Measurements from ENCODE around the gene FDX2. TPM values are rescaled to one million over a fixed set of nuclear protein-coding genes. Genes with fewer than 3 reads are reported as not detected.

The FDX2 gene
- total RNA-seq (2021) (26.2 to 27.0 TPM (median 26.6 TPM) in 3 replicates), Bru-seq, nascent RNA (percentile 59 among the genes with signal in this experiment)
- long read RNA-seq, experiment 1, transcript FDX2-202 (5 exons, 1,012 nt), result major isoform, 39 of 60 reads
- long read RNA-seq, experiment 1, transcript FDX2-203 (4 exons, 635 nt), result minor isoform, 7 of 60 reads
- long read RNA-seq, experiment 1, partial matches to known transcripts, result 11 of 60 reads
- long read RNA-seq, experiment 1, other reads (novel, unspliced or antisense), result 1 of 60 reads
- long read RNA-seq, experiment 2, transcript FDX2-202 (5 exons, 1,012 nt), result major isoform, 14 of 25 reads
- long read RNA-seq, experiment 2, transcript FDX2-203 (4 exons, 635 nt), result minor isoform, 7 of 25 reads
- long read RNA-seq, experiment 2, partial matches to known transcripts, result 0 of 25 reads
- long read RNA-seq, experiment 2, other reads (novel, unspliced or antisense), result 3 of 25 reads
- long read RNA-seq, experiment 3, transcript FDX2-203 (4 exons, 635 nt), result minor isoform, 7 of 82 reads
- long read RNA-seq, experiment 3, transcript FDX2-202 (5 exons, 1,012 nt), result major isoform, 66 of 82 reads
- long read RNA-seq, experiment 3, partial matches to known transcripts, result 1 of 82 reads
- long read RNA-seq, experiment 3, other reads (novel, unspliced or antisense), result 5 of 82 reads

DNA sequence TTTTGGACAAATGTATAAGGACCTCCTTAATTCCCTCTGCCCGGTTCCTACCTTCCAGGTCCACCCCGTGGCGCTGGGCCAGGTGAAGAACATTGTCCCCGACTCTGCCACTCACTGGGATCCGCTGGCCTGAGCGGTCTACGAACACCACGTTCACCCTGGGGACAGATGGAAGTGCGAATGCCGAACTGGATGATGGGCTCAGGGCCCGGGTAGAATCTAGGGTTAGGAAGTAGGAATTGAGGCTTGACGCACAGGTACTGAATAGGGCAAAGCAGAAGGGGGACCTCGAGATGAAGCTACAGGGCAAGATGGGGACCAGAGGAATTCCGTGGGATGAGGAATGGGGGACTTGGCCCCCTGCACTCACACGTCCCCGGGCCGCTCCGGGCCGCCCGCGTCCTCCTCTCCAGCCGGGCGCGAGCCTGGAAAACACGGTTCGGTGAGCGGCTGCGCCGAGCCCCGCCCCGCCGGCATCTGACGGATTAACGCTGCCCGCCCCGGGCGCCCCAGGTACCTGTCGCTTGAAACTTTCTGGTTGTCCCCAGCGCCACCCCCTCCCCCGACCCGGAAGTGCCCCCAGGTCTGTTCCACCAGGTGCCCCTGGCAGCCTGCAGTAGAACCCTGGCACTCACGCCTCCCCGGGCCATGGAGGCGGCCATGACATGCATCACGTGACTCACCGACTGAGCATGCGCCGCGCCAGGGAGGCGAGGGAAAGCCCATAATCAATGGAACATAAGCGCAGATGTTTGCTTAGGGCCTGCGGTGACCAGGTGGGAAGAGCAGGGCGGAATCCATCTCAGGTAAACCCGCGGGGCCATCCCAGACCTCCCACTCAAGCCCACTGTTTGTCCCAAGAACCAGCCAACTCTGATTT is at the start of gene FDX2:
Gene FDX2 (minus strand): TSS at position 681 of the 880 bp plus-strand sequence. CDS start 19 bp downstream, at position 662.
- peak within 1 kb of the TSS; percentile 92 for H3K4me3 Mint-ChIP-seq
- TF ChIP-seq USF1 (CRISPR knock-in tag; IDR thresholded peaks at IDR 0.05) (peak; percentile 98), ZNF416 (CRISPR knock-in tag; IDR thresholded peaks at IDR 0.05) (peak; percentile 60; the same call in 1 of the 2 replicates), JUN (CRISPR knock-in tag; IDR thresholded peaks at IDR 0.05) (no peak), MAX (CRISPR knock-in tag; IDR thresholded peaks at IDR 0.05) (peak; percentile 70), USF2 (CRISPR knock-in tag; IDR thresholded peaks at IDR 0.05) (peak; percentile 98), HMGXB4 (CRISPR knock-in tag; IDR thresholded peaks at IDR 0.05) (peak; percentile 78), SOX15 (CRISPR knock-in tag; IDR thresholded peaks at IDR 0.05) (no peak), PRRX2 (CRISPR knock-in tag; IDR thresholded peaks at IDR 0.05) (0 out of 2 replicates have a peak, but pooled peaks have one; percentile 23), SP1 (CRISPR knock-in tag; conservative IDR thresholded peaks at IDR 0.05) (peak; percentile 60; the same call in 1 of the 2 replicates), ZMAT4 (CRISPR knock-in tag; IDR thresholded peaks at IDR 0.05) (no peak), FOXK1 (CRISPR knock-in tag; IDR thresholded peaks at IDR 0.05) (peak; percentile 62; the same call in 1 of the 2 replicates), GABPB1 (CRISPR knock-in tag; IDR thresholded peaks at IDR 0.05) (peak; percentile 12; the same call in 1 of the 2 replicates), FOXP1 (CRISPR knock-in tag; IDR thresholded peaks at IDR 0.05; ENCODE audit: borderline replicate concordance) (0 out of 2 replicates have a peak, but pooled peaks have one; percentile 12)
- TF ChIP-seq, protein P1, sequence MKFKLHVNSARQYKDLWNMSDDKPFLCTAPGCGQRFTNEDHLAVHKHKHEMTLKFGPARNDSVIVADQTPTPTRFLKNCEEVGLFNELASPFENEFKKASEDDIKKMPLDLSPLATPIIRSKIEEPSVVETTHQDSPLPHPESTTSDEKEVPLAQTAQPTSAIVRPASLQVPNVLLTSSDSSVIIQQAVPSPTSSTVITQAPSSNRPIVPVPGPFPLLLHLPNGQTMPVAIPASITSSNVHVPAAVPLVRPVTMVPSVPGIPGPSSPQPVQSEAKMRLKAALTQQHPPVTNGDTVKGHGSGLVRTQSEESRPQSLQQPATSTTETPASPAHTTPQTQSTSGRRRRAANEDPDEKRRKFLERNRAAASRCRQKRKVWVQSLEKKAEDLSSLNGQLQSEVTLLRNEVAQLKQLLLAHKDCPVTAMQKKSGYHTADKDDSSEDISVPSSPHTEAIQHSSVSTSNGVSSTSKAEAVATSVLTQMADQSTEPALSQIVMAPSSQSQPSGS (CRISPR knock-in tag; IDR thresholded peaks at IDR 0.05; ENCODE audit: borderline replicate concordance, low read depth), result no peak
- TF ChIP-seq, protein P2, sequence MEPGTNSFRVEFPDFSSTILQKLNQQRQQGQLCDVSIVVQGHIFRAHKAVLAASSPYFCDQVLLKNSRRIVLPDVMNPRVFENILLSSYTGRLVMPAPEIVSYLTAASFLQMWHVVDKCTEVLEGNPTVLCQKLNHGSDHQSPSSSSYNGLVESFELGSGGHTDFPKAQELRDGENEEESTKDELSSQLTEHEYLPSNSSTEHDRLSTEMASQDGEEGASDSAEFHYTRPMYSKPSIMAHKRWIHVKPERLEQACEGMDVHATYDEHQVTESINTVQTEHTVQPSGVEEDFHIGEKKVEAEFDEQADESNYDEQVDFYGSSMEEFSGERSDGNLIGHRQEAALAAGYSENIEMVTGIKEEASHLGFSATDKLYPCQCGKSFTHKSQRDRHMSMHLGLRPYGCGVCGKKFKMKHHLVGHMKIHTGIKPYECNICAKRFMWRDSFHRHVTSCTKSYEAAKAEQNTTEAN (CRISPR knock-in tag; IDR thresholded peaks at IDR 0.05), result no peak
- TF ChIP-seq, protein P3, sequence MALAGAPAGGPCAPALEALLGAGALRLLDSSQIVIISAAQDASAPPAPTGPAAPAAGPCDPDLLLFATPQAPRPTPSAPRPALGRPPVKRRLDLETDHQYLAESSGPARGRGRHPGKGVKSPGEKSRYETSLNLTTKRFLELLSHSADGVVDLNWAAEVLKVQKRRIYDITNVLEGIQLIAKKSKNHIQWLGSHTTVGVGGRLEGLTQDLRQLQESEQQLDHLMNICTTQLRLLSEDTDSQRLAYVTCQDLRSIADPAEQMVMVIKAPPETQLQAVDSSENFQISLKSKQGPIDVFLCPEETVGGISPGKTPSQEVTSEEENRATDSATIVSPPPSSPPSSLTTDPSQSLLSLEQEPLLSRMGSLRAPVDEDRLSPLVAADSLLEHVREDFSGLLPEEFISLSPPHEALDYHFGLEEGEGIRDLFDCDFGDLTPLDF (CRISPR knock-in tag; IDR thresholded peaks at IDR 0.05), result no peak
- TF ChIP-seq, protein P4, sequence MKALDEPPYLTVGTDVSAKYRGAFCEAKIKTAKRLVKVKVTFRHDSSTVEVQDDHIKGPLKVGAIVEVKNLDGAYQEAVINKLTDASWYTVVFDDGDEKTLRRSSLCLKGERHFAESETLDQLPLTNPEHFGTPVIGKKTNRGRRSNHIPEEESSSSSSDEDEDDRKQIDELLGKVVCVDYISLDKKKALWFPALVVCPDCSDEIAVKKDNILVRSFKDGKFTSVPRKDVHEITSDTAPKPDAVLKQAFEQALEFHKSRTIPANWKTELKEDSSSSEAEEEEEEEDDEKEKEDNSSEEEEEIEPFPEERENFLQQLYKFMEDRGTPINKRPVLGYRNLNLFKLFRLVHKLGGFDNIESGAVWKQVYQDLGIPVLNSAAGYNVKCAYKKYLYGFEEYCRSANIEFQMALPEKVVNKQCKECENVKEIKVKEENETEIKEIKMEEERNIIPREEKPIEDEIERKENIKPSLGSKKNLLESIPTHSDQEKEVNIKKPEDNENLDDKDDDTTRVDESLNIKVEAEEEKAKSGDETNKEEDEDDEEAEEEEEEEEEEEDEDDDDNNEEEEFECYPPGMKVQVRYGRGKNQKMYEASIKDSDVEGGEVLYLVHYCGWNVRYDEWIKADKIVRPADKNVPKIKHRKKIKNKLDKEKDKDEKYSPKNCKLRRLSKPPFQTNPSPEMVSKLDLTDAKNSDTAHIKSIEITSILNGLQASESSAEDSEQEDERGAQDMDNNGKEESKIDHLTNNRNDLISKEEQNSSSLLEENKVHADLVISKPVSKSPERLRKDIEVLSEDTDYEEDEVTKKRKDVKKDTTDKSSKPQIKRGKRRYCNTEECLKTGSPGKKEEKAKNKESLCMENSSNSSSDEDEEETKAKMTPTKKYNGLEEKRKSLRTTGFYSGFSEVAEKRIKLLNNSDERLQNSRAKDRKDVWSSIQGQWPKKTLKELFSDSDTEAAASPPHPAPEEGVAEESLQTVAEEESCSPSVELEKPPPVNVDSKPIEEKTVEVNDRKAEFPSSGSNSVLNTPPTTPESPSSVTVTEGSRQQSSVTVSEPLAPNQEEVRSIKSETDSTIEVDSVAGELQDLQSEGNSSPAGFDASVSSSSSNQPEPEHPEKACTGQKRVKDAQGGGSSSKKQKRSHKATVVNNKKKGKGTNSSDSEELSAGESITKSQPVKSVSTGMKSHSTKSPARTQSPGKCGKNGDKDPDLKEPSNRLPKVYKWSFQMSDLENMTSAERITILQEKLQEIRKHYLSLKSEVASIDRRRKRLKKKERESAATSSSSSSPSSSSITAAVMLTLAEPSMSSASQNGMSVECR (CRISPR knock-in tag; IDR thresholded peaks at IDR 0.05; ENCODE audit: borderline replicate concordance), result 0 out of 2 replicates have a peak, but pooled peaks have one; percentile 25
- ChIA-PET POLR2A (no interaction called here), CTCF (interaction anchor here (1.3 to 2.8 kb wide), 5 partner anchors 19 to 75 kb away, joined by 3 to 11 read pairs (median 7); partner anchors contain the start of gene ICAM1)
- ATAC-seq, result peak; percentile 84
- DNase-seq (ENCODE audit: low spot score), result peak; percentile 92
- H3K27ac Mint-ChIP-seq, result peak within 1 kb of the TSS; percentile 95
- H3K27me3 Mint-ChIP-seq (ENCODE audit: low read depth), result no peaks in the 10 kb centered on the region
- H3K4me1 Mint-ChIP-seq, result peaks cover 13% of the 10 kb centered on the region
- H3K9me3 Mint-ChIP-seq, result no peaks in the 10 kb centered on the region
- H3K36me3 Mint-ChIP-seq, result peaks cover 13% of the 10 kb centered on the region

All from WTC11 (cell line).